HG03196 (cell line): ENCODE measurements around the gene GNG12.

Experiments
- ATAC-seq: cut with Tn5 transposase; IDR thresholded peaks from one replicate; pipeline ENCODE4 v1.9.1; 2021; ENCODE audit not compliant: unreplicated experiment

The GNG12 gene

GRCh38 chr1:67843331-67843730 is 10.1 kb upstream of the GNG12 start:
- no peak for ATAC-seq

- ATAC-seq = no peak
Observed at GRCh38 chr1:67840449-67840848, 7.2 kb upstream of the GNG12 start.

- no peak for ATAC-seq
Observed at GRCh38 chr1:67839826-67840225, 6.6 kb upstream of the GNG12 start.

- no peak for ATAC-seq
Observed at GRCh38 chr1:67838180-67838910, 5.1 kb upstream of the GNG12 start.

- no peak for ATAC-seq
Observed at GRCh38 chr1:67836769-67837168, 3.5 kb upstream of the GNG12 start.

GRCh38 chr1:67835663-67836452 is 2.6 kb upstream of the GNG12 start:
- ATAC-seq = no peak

GRCh38 chr1:67834246-67834877 is 1.1 kb upstream of the GNG12 start:
- no peak for ATAC-seq

- ATAC-seq = no peak
Observed at GRCh38 chr1:67833602-67833940, 304 bp upstream of the GNG12 start.

- no peak for ATAC-seq
Observed at GRCh38 chr1:67831850-67832513, 1.3 kb downstream of the GNG12 start.

- no peak for ATAC-seq
Observed at GRCh38 chr1:67830928-67831830, 2.1 kb downstream of the GNG12 start.

GRCh38 chr1:67830226-67830625 is 3.0 kb downstream of the GNG12 start:
- no peak for ATAC-seq

GRCh38 chr1:67827688-67828087 is 5.6 kb downstream of the GNG12 start:
- no peak for ATAC-seq

- no peak for ATAC-seq
Observed at GRCh38 chr1:67825591-67825990, 7.7 kb downstream of the GNG12 start.

GRCh38 chr1:67824766-67825165 is 8.5 kb downstream of the GNG12 start:
- no peak for ATAC-seq

GRCh38 chr1:67823615-67824014 is 9.7 kb downstream of the GNG12 start:
- ATAC-seq = no peak

- no peak for ATAC-seq
Observed at GRCh38 chr1:67821263-67821662, 12.0 kb downstream of the GNG12 start.

GRCh38 chr1:67818725-67819301 is 14.5 kb downstream of the GNG12 start:
- no peak for ATAC-seq

GRCh38 chr1:67818162-67818561 is 15.1 kb downstream of the GNG12 start:
- no peak for ATAC-seq

- no peak for ATAC-seq
Observed at GRCh38 chr1:67817319-67817718, 15.9 kb downstream of the GNG12 start.

GRCh38 chr1:67816506-67816905 is 16.8 kb downstream of the GNG12 start:
- no peak for ATAC-seq
